Loucy (cell line): ENCODE measurements around the gene TBCC.

Experiments
- H2AFZ ChIP-seq: fragments of 200-600 bp; sonication (generic); 2 replicates; pipeline ENCODE4 v1.6.0; 2016; ENCODE audit warnings: antibody characterized with exemption, mild to moderate bottlenecking, low read length, moderate library complexity
- H3F3A ChIP-seq: fragments of 200-600 bp; 2 replicates; pipeline ENCODE4 v1.6.0; 2016; ENCODE audit warnings: antibody characterized with exemption, low read depth, mild to moderate bottlenecking
- H3K27me3 ChIP-seq: fragments of 200-600 bp; sonication (generic); 2 replicates; pipeline ENCODE4 v1.6.1; 2014; ENCODE audit warnings: low read length, mild to moderate bottlenecking; ENCODE audit not compliant: insufficient read depth, poor library complexity, severe bottlenecking
- H3K36me3 ChIP-seq: fragments of 200-600 bp; sonication (generic); 2 replicates; pipeline ENCODE4 v1.6.1; 2016; ENCODE audit warnings: low read length; ENCODE audit not compliant: insufficient read depth
- H3K4me1 ChIP-seq: fragments of 200-600 bp; sonication (generic); 2 replicates; pipeline ENCODE4 v1.5.1; 2014; ENCODE audit warnings: low read length, mild to moderate bottlenecking; ENCODE audit not compliant: insufficient read depth, poor library complexity, severe bottlenecking
- H3K4me2 ChIP-seq: fragments of 200-600 bp; sonication (generic); 2 replicates; pipeline ENCODE4 v1.6.0; 2014; ENCODE audit warnings: antibody characterized with exemption, low read length, low read depth, mild to moderate bottlenecking; ENCODE audit not compliant: poor library complexity, severe bottlenecking
- H3K4me3 ChIP-seq: fragments of 200-600 bp; sonication (generic); 2 replicates; pipeline ENCODE4 v1.5.1; 2014; ENCODE audit warnings: low read length, mild to moderate bottlenecking, mixed read lengths; ENCODE audit not compliant: poor library complexity, severe bottlenecking
- H3K79me2 ChIP-seq: fragments of 200-600 bp; sonication (generic); 2 replicates; pipeline ENCODE4 v1.6.1; 2014; ENCODE audit warnings: low read length; ENCODE audit not compliant: insufficient read depth
- H3K9ac ChIP-seq: fragments of 200-600 bp; sonication (generic); 2 replicates; pipeline ENCODE4 v1.6.0; 2014; ENCODE audit warnings: mild to moderate bottlenecking, low read depth, low read length, moderate library complexity; ENCODE audit not compliant: poor library complexity, severe bottlenecking
- H3K9me2 ChIP-seq: fragments of 200-600 bp; sonication (generic); replicated peaks from 2 replicates; pipeline ENCODE4 v1.6.1; 2016; ENCODE audit warnings: low read depth, low read length, mixed read lengths
- H3K9me3 ChIP-seq: fragments of 200-600 bp; sonication (generic); 2 replicates; pipeline ENCODE4 v1.6.1; 2014; ENCODE audit warnings: mild to moderate bottlenecking, antibody characterized with exemption, low read length, low read depth; ENCODE audit not compliant: insufficient read depth
- H4K20me1 ChIP-seq: fragments of 200-600 bp; sonication (generic); 2 replicates; pipeline ENCODE4 v1.6.0; 2014; ENCODE audit warnings: antibody characterized with exemption, low read length, mild to moderate bottlenecking; ENCODE audit not compliant: insufficient read depth, poor library complexity, severe bottlenecking
- EZH2phosphoT487 ChIP-seq: fragments of 200-600 bp; IDR thresholded peaks from 2 replicates; pipeline ENCODE4 v1.6.1; 2018; ENCODE audit warnings: antibody characterized with exemption, mild to moderate bottlenecking, moderate library complexity, borderline replicate concordance
- TF ChIP-seq, protein P1 (sequence below): fragments of 200-600 bp; sonication (generic); conservative IDR thresholded peaks from 2 replicates; pipeline ENCODE4 v1.5.1; 2014; ENCODE audit warnings: mild to moderate bottlenecking, antibody characterized with exemption, low read length

The TBCC gene

GRCh38 chr6:42724825-42725224 is 21.1 kb downstream of the TBCC start:
- TF ChIP-seq EZH2phosphoT487: no peak
- TF ChIP-seq, protein P1, sequence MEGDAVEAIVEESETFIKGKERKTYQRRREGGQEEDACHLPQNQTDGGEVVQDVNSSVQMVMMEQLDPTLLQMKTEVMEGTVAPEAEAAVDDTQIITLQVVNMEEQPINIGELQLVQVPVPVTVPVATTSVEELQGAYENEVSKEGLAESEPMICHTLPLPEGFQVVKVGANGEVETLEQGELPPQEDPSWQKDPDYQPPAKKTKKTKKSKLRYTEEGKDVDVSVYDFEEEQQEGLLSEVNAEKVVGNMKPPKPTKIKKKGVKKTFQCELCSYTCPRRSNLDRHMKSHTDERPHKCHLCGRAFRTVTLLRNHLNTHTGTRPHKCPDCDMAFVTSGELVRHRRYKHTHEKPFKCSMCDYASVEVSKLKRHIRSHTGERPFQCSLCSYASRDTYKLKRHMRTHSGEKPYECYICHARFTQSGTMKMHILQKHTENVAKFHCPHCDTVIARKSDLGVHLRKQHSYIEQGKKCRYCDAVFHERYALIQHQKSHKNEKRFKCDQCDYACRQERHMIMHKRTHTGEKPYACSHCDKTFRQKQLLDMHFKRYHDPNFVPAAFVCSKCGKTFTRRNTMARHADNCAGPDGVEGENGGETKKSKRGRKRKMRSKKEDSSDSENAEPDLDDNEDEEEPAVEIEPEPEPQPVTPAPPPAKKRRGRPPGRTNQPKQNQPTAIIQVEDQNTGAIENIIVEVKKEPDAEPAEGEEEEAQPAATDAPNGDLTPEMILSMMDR: no peak
- Histone ChIP-seq H3K9ac (no peak overlapping the region), H3K9me2 (no peaks in the 10 kb centered on the region), H4K20me1 (no peaks in the 10 kb centered on the region), H3K4me3 (no peak overlapping the region), H3K36me3 (no peaks in the 10 kb centered on the region), H2AFZ (no peak overlapping the region), H3K79me2 (no peaks in the 10 kb centered on the region), H3F3A (no peaks in the 10 kb centered on the region), H3K27me3 (no peaks in the 10 kb centered on the region), H3K4me2 (no peak overlapping the region), H3K9me3 (no peaks in the 10 kb centered on the region), H3K4me1 (peaks cover 7% of the 10 kb centered on the region)

GRCh38 chr6:42722497-42722896 is 23.4 kb downstream of the TBCC start, which contains the start of gene PRPH2:
TSS of gene PRPH2 (minus strand) at chr6:42722597. CDS start at chr6:42722334, 263 bp downstream.
- peaks cover 7% of the 10 kb centered on the region for H3K4me1 ChIP-seq
- no peaks in the 10 kb centered on the region for H3K9me3 ChIP-seq
- TF ChIP-seq EZH2phosphoT487: no peak
- TF ChIP-seq, protein P1: no peak
- H3K36me3 ChIP-seq: no peaks in the 10 kb centered on the region
- no peak within 1 kb of the TSS for H3K4me2 ChIP-seq
- H3K27me3 ChIP-seq: no peaks in the 10 kb centered on the region
- no peaks in the 10 kb centered on the region for H3F3A ChIP-seq
- H3K79me2 ChIP-seq: no peaks in the 10 kb centered on the region
- no peak within 1 kb of the TSS; the same call in 1 of the 2 replicates for H2AFZ ChIP-seq
- H3K9ac ChIP-seq: no peak within 1 kb of the TSS
- no peaks in the 10 kb centered on the region for H4K20me1 ChIP-seq
- no peaks in the 10 kb centered on the region for H3K9me2 ChIP-seq
- no peak within 1 kb of the TSS for H3K4me3 ChIP-seq

- H2AFZ ChIP-seq: no peak overlapping the region
- H3K9me3 ChIP-seq: no peaks in the 10 kb centered on the region
- H4K20me1 ChIP-seq: no peaks in the 10 kb centered on the region
- H3K9me2 ChIP-seq: no peaks in the 10 kb centered on the region
- H3K4me2 ChIP-seq: no peak overlapping the region
- no peak for TF ChIP-seq EZH2phosphoT487
- TF ChIP-seq, protein P1: no peak
- H3K27me3 ChIP-seq: no peaks in the 10 kb centered on the region
- H3K79me2 ChIP-seq: no peaks in the 10 kb centered on the region
- no peak overlapping the region for H3K9ac ChIP-seq
- no peak overlapping the region for H3K4me3 ChIP-seq
- H3K4me1 ChIP-seq: no peaks in the 10 kb centered on the region
- no peaks in the 10 kb centered on the region for H3F3A ChIP-seq
- H3K36me3 ChIP-seq: no peaks in the 10 kb centered on the region
Observed at GRCh38 chr6:42720739-42721138, 25.2 kb downstream of the TBCC start.
